ENCODE results near the gene NOPCHAP1. TPM values are rescaled to one million over a fixed set of nuclear protein-coding genes. Genes with fewer than 3 reads are reported as not detected.

Gene NOPCHAP1
- total RNA-seq, 1 experiment from 2014 or later = 49.3 TPM

GRCh38 chr12:105013892-105014291 is 27.8 kb downstream of the NOPCHAP1 start:
- no peak overlapping the region for H2BK5ac ChIP-seq (ENCODE audit: insufficient read length, low read length)
- no peaks in the 10 kb centered on the region for H3K23me2 ChIP-seq (ENCODE audit: insufficient read length, low read depth, low read length, poor library complexity, severe bottlenecking)
- H3K9me3 ChIP-seq (ENCODE audit: control insufficient read depth, low read depth, low read length) = no peaks in the 10 kb centered on the region
- H3K4me1 ChIP-seq (ENCODE audit: insufficient read depth, low read length) = no peaks in the 10 kb centered on the region
- H3K79me1 ChIP-seq (ENCODE audit: insufficient read depth, low read depth, low read length, poor library complexity, severe bottlenecking) = no peaks in the 10 kb centered on the region
- H2AFZ ChIP-seq (ENCODE audit: low read length) = no peak overlapping the region
- H3K4me2 ChIP-seq (ENCODE audit: insufficient read depth, insufficient read length, low read length) = no peak overlapping the region
- Mint-ChIP-seq H3K9me3 (peaks cover 18 to 25% of the 10 kb centered on the region in 2 experiments), H3K27me3 (ENCODE audit: low read depth) (no peaks in the 10 kb centered on the region), H3K36me3 (ENCODE audit: insufficient read depth in 1 of 3, low read depth in 3 of 3) (peaks cover 50 to 54% (median 52%) of the 10 kb centered on the region in 3 experiments), H3K4me1 (peaks cover 2 to 4% of the 10 kb centered on the region in 2 experiments), H3K4me3 (no peak overlapping the region), H3K27ac (0 out of 7 replicates have a peak overlapping the region, but pooled peaks of 1 of the 3 experiments have one; percentile 25)
- no peak overlapping the region for H2BK120ac ChIP-seq (ENCODE audit: low read depth, low read length, poor library complexity, severe bottlenecking)
- H3K27me3 ChIP-seq (ENCODE audit: insufficient read depth, low read length) = no peaks in the 10 kb centered on the region
- H4K8ac ChIP-seq (replicated peaks; ENCODE audit: insufficient read length, low read depth, low read length) = no peak overlapping the region
- no peak overlapping the region for H3K18ac ChIP-seq (ENCODE audit: insufficient read length, low read depth, low read length)
- DNase-seq = no peak
- no CpG with 5 or more reads among the region's 9 CpGs for WGBS (ENCODE audit: extremely low coverage, insufficient read length, low lambda C conversion rate)
- no peak overlapping the region for H2AK5ac ChIP-seq (ENCODE audit: insufficient read length, low read length)
- H3K9ac ChIP-seq (ENCODE audit: extremely low read depth, insufficient read length, low read length) = no peak overlapping the region
- H4K5ac ChIP-seq (ENCODE audit: insufficient read length, low read depth, low read length) = no peak overlapping the region
- no peak overlapping the region for H3K56ac ChIP-seq (ENCODE audit: insufficient read length, low read depth, low read length)
- H4K20me1 ChIP-seq (ENCODE audit: control insufficient read depth, insufficient read depth, insufficient read length) = no peaks in the 10 kb centered on the region
- no peak overlapping the region for H3K23ac ChIP-seq (ENCODE audit: insufficient read length, low read depth, low read length)
- H2BK12ac ChIP-seq (ENCODE audit: insufficient read length, low read depth, low read length) = no peak overlapping the region
- no peak overlapping the region for H2BK20ac ChIP-seq (ENCODE audit: low read depth, low read length, poor library complexity, severe bottlenecking)
- H3K79me2 ChIP-seq (ENCODE audit: insufficient read depth, low read length) = no peaks in the 10 kb centered on the region
- no peak overlapping the region for H3K27ac ChIP-seq (ENCODE audit: insufficient read length, low read depth, low read length)
- H2BK15ac ChIP-seq (ENCODE audit: low read depth, low read length) = no peak overlapping the region
- TF ChIP-seq CTCF (conservative IDR thresholded peaks at IDR 0.05) = no peak
- no peak overlapping the region for H3K14ac ChIP-seq (ENCODE audit: insufficient read depth, low read length)
- no peak overlapping the region for H3T11ph ChIP-seq (ENCODE audit: low read length)
- H4K91ac ChIP-seq (ENCODE audit: insufficient read length, low read depth, low read length) = no peak overlapping the region
- H3K4ac ChIP-seq (ENCODE audit: low read depth, low read length) = no peak overlapping the region

Data from H9 (cell line).